IPS-11a (cell line): ENCODE measurements around the gene GGN.
A peak's percentile ranks its signal among the peaks of the same experiment; 100 is the strongest.
"Not testable (repeated sequence)": the region's sequence is repeated elsewhere in the genome, so short reads cannot be mapped to it uniquely, and the experiment has no call there.

Source experiments
- H3K4me3 ChIP-seq: one replicate; pipeline ENCODE4 v1.5.1; 2013; ENCODE audit warnings: low read depth, low read length, control low read depth

The GGN gene

DNA sequence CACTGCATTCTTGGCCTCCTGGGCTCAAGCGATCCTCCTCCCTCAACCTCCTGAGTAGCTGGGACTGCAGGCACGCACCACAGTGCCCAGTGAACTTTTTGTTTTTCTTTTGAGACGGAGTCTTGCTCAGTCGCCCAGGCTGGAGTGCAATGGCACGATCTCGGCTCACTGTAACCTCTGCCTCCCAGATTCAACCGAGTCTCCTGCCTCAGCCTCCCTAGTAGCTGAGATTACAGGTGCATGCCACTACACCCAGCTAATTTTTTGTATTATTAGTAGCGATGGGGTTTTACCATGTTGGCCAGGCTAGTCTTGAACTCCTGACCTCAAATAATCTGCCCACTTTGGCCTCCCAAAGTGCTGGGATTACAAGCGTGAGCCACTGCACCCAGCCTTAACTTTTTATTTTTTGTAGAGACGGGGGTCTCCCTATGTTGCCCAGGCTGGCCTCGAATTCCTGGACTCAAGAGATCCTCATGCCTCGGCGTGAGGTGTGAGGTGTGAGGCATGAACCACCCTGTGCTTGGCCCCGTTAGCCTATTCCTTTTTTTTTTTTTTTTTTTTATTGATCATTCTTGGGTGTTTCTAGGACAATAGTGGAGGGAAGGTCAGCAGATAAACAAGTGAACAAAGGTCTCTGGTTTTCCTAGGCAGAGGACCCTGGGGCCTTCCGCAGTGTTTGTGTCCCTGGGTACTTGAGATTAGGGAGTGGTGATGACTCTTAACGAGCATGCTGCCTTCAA, 24.7 kb downstream of the GGN start:
- H3K4me3 ChIP-seq: not testable (repeated sequence)

GRCh38 chr19:38362076-38362945, 25.5 kb downstream of the GGN start:
- peak overlapping the region; percentile 80 for H3K4me3 ChIP-seq

DNA sequence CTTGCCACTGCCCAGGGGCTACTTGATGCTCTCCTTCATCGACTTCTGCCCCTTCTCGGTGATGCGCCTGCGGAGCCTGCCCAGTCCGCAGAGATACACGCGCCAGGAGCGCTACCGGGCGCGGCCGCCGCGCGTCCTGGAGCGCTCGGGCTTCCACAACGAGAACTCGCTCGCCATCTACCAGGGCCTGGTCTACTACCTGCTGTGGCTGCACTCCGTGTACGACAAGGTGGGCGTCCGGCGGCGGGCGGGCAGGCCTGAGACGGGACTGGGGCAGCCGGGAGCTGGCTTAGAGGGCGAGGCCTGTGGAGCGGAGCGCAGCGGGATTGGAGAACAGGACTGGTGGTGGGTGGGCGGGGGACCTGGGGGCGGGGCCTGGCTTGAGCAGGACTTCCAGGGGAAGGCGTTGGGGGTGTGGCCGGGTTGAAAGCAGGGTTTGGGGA, 26.2 kb downstream of the GGN start:
- H3K4me3 ChIP-seq: peak overlapping the region; percentile 80

- peak overlapping the region; percentile 80 for H3K4me3 ChIP-seq
Measured at GRCh38 chr19:38360839-38361631, 26.8 kb downstream of the GGN start.

DNA sequence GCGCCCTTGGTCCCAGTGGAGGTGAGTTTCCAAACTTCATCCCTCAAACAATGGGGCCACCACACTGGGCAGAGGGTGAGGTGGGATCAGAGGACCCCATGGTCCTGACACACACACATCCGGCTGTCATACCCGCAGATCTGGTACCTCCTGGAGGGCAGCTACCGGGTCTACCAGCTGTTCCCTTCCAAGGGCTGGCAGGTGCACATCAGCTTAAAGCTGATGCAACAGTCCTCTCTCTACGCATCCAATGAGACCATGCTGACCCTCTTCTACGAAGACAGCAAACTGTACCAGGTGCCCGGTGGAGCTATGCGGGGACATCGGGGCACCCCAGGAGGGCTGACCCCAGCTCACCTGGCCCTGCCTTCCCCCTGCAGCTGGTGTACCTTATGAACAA, 27.5 kb downstream of the GGN start:
- no peak overlapping the region for H3K4me3 ChIP-seq

- no peak overlapping the region for H3K4me3 ChIP-seq
Measured at GRCh38 chr19:38359242-38360021, 28.4 kb downstream of the GGN start.

DNA sequence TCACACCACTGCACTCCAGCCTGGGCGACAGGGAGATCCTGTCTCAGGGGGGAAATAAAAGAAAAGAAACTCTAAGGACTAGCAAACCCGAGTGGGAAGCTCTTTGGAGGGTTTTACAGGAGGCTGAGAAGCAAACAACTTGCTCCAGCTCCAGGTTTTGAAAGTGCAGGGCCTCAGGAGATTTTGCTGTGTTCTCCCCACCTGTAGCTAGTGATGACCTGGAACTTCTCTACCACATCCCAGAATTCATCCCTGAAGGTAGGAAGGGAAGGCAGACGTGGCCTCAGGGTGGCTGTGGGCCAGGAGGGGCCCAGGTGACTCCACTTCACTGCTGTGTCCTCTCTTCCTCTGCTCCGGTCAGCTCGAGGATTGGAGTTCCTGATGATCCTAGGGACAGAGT, 29.8 kb downstream of the GGN start:
- H3K4me3 ChIP-seq: no peak overlapping the region

DNA sequence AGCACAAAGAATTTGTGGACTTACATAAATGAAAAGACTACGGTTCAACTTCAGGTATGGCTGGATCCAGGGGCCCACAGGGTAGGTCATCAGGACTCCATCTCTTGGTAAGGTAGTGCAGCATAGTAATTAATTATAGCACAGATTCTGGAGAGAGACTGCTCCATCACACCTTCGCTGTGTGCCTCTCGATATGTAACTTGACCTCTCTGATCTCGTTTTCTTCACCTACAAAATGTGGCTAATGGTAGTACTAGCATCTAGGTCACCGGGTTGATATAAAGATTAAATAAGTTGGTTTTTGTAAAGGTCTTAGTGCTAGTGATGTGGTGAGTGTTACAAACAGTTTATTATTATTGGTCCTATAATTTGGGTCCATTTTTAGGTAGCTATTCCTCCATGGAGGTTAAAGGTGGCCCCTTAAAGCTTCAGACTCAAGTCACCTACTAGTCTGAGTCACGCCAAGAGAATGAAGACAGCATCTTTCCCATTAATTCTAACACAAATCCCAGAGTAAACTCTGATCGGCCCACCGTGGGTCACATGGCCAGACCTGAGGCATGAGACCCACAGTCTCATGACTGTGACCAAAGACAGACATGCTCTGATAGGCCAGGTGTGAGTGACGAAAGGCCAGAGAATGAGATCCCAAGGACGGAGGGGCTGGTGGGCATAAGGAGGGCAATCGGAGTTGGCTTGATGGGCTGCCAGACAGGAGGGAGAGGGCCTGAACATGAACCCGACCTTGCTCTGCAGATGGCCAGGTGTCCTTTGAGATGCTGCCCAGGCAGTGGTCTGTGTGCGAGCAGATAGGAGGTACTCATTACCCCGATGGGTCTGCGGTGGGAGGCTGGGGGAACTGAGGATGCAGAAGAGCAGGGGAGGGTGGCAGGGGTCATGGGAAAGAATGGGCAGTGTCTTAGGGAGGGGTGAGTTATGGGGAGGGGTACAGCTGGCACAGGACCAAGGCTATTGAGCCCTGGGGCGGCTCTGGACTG, 31.8 kb downstream of the GGN start:
- no peak overlapping the region for H3K4me3 ChIP-seq

DNA sequence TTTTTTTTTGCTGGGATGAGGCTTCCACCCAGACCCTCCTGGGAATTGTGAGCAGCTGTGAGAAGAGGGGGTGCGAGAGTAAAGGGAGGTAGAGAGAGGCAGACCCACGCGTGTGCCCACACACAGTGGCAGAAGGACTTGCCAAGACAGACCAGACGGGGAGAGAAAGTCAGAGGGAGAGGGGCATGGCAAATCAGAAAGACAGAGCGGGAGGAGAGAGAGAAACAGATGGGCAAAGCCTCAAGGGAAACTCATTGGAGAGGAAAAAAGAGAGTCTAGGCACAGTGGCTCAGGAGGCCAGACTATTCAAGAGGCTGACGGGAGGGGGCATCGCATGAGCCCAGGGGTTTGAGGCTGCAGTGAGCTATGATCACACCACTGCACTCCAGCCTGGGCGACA, 35.2 kb downstream of the GGN start:
- no peak overlapping the region for H3K4me3 ChIP-seq

DNA sequence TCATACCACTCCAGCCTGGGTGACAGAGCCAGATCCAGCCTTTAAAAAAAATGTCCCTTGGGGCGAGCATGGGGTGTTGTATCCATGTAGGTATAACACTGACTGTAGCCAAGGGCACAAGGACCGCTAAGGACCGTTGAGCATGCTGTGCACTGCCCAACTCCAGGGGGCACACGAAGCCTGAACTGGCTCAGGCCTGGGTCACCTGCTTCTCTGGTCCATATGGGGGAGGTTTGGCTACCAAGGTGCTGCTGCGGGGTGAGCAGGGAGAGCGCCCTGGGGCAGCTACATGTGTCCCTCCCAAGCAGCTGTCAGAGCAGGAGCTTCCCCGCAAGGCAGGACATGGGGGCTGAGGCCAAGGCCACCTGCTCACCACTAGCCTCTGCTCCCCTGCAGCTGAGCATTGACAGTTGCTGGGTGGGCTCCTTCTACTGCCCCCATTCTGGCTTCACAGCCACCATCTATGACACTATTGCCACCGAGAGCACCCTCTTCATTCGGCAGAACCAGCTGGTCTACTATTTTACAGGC, 35.9 kb downstream of the GGN start:
- H3K4me3 ChIP-seq: no peak overlapping the region

- no peak overlapping the region for H3K4me3 ChIP-seq
Measured at GRCh38 chr19:38350883-38351282, 37.0 kb downstream of the GGN start.

- no peak overlapping the region for H3K4me3 ChIP-seq
Measured at GRCh38 chr19:38346837-38347236, 41.0 kb downstream of the GGN start.

GRCh38 chr19:38340927-38341326, 46.9 kb downstream of the GGN start:
- H3K4me3 ChIP-seq: no peak overlapping the region

DNA sequence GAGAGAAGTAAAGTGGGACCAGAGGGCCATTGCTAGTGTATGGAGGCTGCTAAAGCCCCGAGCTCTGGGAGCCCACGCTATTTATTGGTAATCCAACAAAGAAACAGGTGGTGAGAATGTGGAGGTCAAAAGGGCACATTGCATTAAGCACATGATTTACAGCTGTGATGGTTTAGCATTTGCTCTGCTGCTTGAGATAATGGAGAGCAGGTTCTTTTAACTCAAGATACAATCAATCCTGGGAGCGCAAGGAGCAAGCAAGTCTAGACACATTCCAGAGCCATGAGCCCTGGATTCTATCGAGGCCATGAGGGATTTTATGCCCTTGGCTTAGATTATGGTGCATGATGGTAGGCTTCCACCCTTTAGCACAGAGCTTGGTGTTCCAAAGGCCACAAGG, 48.8 kb downstream of the GGN start:
- not testable (repeated sequence) for H3K4me3 ChIP-seq

GRCh38 chr19:38337360-38337653, 50.5 kb downstream of the GGN start:
- H3K4me3 ChIP-seq: peak overlapping the region; percentile 50

GRCh38 chr19:38336638-38337359, 51.0 kb downstream of the GGN start:
- H3K4me3 ChIP-seq: peak overlapping the region; percentile 77

GRCh38 chr19:38335949-38336637, 51.7 kb downstream of the GGN start:
- H3K4me3 ChIP-seq: peak overlapping the region; percentile 77
